ENCODE data around the gene ABCA12. TPM values are rescaled to one million over a fixed set of nuclear protein-coding genes. Genes with fewer than 3 reads are reported as not detected.

ABCA12 gene
- total and polyA plus RNA-seq, 10 of the 15 experiments (the other 5 are each of a cell fraction or from before 2014, with no cell fraction given), result 1.2 to 12.1 (median 6.0) TPM

DNA sequence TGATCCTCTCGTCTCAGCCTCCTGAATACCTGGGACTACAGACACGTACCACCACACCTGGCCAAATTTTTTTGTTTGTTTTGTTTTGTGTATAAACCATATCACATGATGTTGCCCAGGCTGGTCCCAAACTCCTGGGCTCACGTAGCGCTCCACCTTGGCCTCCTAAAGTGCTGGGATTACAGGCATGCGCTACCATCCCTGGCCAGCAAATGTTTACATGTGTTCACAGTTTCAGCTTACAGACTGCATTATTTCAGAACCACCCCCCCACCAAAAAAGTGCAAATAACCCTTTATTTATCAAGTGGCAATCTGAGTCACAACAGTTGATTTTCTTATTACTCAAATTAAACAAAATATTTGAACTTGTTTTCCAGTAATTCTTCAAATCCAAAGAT is 54.3 kb downstream of the ABCA12 start:
- intact Hi-C loops (cut with micrococcal nuclease; ENCODE audit: unreplicated experiment), result no loop called here
- DNase-seq (ENCODE audit: low read depth, low spot score) (no peak), FAIRE-seq (no peak), ATAC-seq (no peak)
- ChIA-PET CTCF (no interaction called here), POLR2A (no interaction called here), SMC1A (ENCODE audit: uncharacterized antibody, unreplicated experiment) (no interaction called here), RAD21 (ENCODE audit: unreplicated experiment) (no interaction called here)
- H3K27ac ChIP-seq (ENCODE audit: control insufficient read depth, insufficient read depth), result no peak overlapping the region
- in situ Hi-C loops (cut with MboI), result no loop called here
- 58% methylated on average over 5 of the region's 5 CpGs for WGBS (ENCODE audit: insufficient coverage, insufficient replicate concordance, low lambda C conversion rate, missing lambda C conversion rate)
- no peak overlapping the region for H2AFZ ChIP-seq (ENCODE audit: control insufficient read depth, low read depth, low read length)
- no TSS peak for BruUV-seq (replicated peaks)
- H3K4me2 ChIP-seq (ENCODE audit: control insufficient read depth, insufficient read depth), result no peak overlapping the region
- H3K36me3 ChIP-seq (ENCODE audit: control insufficient read depth in 2 of 2, insufficient read depth in 2 of 2, low read length in 1 of 2), result no peaks in the 10 kb centered on the region
- TF ChIP-seq FOS (IDR thresholded peaks at IDR 0.05; ENCODE audit: borderline replicate concordance, extremely low read depth, insufficient read length) (no peak), NBN (IDR thresholded peaks at IDR 0.05) (no peak), ZNF274 (IDR thresholded peaks at IDR 0.05; ENCODE audit: insufficient read depth, insufficient read length) (no peak), EP300 (IDR thresholded peaks at IDR 0.05; ENCODE audit: borderline replicate concordance in 1 of 2, control insufficient read depth in 1 of 2, low read depth in 2 of 2, low read length in 2 of 2) (no peak)
- no peaks in the 10 kb centered on the region; the same call in 1 of the 3 replicates for H3K9me3 ChIP-seq (replicated peaks; ENCODE audit: control insufficient read depth, insufficient read depth, low read length)
- no peaks in the 10 kb centered on the region for H3K79me2 ChIP-seq (ENCODE audit: control insufficient read depth, insufficient read depth, low read length)
- H3K4me3 ChIP-seq, result no peak overlapping the region
- H3K27me3 ChIP-seq (replicated peaks in 1 of 2; ENCODE audit: control insufficient read depth in 2 of 2, insufficient read depth in 2 of 2, low read length in 1 of 2), result no peaks in the 10 kb centered on the region
- H3K4me1 ChIP-seq (ENCODE audit: control insufficient read depth, insufficient read depth, low read length), result no peaks in the 10 kb centered on the region
- H4K20me1 ChIP-seq (ENCODE audit: control insufficient read depth, insufficient read depth), result no peaks in the 10 kb centered on the region
- H3K9ac ChIP-seq (ENCODE audit: control insufficient read depth, insufficient read depth, low read length), result no peak overlapping the region

DNA sequence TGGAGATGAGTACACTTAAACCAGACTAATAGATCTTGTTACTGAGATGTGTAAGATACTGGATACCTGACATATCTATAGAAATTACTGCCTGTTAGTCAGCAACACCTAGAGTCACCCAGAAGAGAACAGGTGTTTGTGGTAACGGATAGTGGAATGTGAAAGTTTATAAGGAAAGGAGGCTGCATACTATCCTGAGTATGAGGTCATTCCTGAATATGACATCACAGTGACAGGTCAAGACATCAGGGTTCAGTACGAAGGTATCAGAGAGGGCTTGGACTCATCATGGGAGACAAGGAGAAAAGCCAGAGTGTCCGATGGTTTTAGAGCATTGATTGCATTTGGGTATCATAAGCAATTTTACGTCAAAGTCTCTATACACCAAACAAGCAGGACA is 55.3 kb downstream of the ABCA12 start:
- DNase-seq (ENCODE audit: low read depth, low spot score), result no peak
- no peaks in the 10 kb centered on the region; the same call in 1 of the 3 replicates for H3K9me3 ChIP-seq (replicated peaks; ENCODE audit: control insufficient read depth, insufficient read depth, low read length)
- BruUV-seq (replicated peaks), result no TSS peak
- CTCF ChIA-PET, result no interaction called here
- H3K4me3 ChIP-seq, result no peak overlapping the region
- no peak overlapping the region for H2AFZ ChIP-seq (ENCODE audit: control insufficient read depth, low read depth, low read length)
- H4K20me1 ChIP-seq (ENCODE audit: control insufficient read depth, insufficient read depth), result no peaks in the 10 kb centered on the region
- SMC1A ChIA-PET (ENCODE audit: uncharacterized antibody, unreplicated experiment), result no interaction called here
- no peaks in the 10 kb centered on the region for H3K27me3 ChIP-seq (replicated peaks in 1 of 2; ENCODE audit: control insufficient read depth in 2 of 2, insufficient read depth in 2 of 2, low read length in 1 of 2)
- TF ChIP-seq CREM (IDR thresholded peaks at IDR 0.05; ENCODE audit: low read depth), result peak; percentile 19; the same call in 1 of the 2 replicates
- no peak for TF ChIP-seq EZH2 (IDR thresholded peaks at IDR 0.05; ENCODE audit: borderline replicate concordance, control insufficient read depth, low read depth, low read length)
- no peak overlapping the region for H3K27ac ChIP-seq (ENCODE audit: control insufficient read depth, insufficient read depth)
- H3K9ac ChIP-seq (ENCODE audit: control insufficient read depth, insufficient read depth, low read length), result no peak overlapping the region
- H3K79me2 ChIP-seq (ENCODE audit: control insufficient read depth, insufficient read depth, low read length), result no peaks in the 10 kb centered on the region
- in situ Hi-C loops (cut with MboI), result no loop called here
- no peaks in the 10 kb centered on the region for H3K4me1 ChIP-seq (ENCODE audit: control insufficient read depth, insufficient read depth, low read length)
- intact Hi-C loops (cut with micrococcal nuclease; ENCODE audit: unreplicated experiment), result no loop called here
- WGBS (ENCODE audit: insufficient coverage, insufficient replicate concordance, low lambda C conversion rate, missing lambda C conversion rate), result 69% methylated on average over 4 of the region's 4 CpGs
- RAD21 ChIA-PET (ENCODE audit: unreplicated experiment), result no interaction called here
- H3K36me3 ChIP-seq (ENCODE audit: control insufficient read depth in 2 of 2, insufficient read depth in 2 of 2, low read length in 1 of 2), result no peaks in the 10 kb centered on the region
- no peak overlapping the region for H3K4me2 ChIP-seq (ENCODE audit: control insufficient read depth, insufficient read depth)
- FAIRE-seq, result no peak
- POLR2A ChIA-PET, result no interaction called here
- ATAC-seq, result no peak
